Hematopoietic multipotent progenitor cell treated with erythropoietin and hydrocortisone succinate and interleukin-3 and kit ligand, for 6 days (in vitro differentiated cells): ENCODE data around the gene TTC28.

Experiments
- DNase-seq: peaks from one replicate; pipeline ENCODE4 v3.0.0-alpha.2; 2015

TTC28 gene

DNA sequence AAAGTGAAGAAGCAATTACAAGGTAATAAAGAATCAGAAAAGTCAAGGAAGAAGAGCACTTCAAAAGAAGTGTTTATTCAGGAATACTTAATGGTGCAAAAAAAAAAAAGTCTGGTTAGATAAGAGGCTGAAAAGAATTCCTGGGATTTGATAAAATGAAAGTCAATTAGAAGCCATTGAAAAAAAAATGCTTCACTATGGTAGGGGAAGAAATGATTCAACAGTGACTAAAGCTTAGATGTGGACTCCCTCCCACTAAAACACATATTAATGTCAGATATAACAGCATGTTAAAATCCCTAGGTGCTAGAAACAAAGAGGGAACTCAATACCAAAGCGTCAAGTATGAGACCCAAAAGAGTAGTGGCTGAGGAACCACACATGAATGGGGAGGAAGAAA lies 425.2 kb downstream of the TTC28 start:
- no peak for DNase-seq

DNA sequence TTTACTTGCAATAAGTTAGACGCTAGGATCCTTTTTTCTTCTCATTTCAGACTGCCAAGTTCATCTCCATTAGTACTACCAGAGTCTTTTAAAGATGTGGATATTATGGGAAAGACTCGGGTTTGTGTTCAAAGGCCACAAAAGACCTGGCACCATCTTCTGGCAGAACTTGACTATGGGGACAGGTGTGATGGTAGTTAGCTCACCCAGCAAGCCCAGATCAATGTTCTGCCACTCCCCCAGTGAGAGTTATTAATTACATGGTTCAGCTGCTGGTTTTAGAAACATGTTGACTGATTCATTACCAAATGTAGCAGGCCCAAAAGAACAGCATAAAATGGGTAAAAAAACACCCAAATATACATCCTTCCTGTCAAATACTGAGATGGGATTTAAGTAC lies 427.1 kb downstream of the TTC28 start:
- no peak for DNase-seq

DNA sequence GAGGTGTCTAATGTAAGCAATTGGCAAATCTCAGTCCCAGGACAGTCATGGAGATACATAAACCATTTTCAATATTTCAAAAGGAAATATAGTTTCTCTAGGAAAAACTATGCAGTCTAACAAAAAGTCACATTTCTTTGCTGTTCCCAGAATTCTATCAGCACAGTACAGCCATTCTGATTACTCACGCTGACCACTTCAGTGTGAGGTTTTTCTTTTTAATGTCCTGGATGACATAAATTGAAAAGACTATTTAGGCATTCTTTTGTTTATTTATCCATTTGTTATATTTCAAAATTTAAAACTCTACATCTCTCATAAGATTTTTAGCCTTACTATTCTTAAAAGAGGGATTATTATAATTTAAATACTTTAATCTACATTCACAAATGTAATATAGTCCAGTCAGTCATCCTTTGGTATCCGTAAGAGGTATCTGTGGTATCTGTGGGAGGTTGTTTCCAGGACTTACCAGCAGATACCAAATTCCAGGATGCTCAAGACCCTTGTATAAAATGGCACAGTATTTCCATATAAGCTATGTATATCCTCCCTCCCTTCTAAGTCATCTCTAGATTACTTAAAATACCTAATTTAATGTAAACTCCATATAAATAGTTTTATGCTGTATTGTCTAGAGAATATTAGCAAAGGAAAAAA lies 429.5 kb downstream of the TTC28 start:
- no peak for DNase-seq

DNA sequence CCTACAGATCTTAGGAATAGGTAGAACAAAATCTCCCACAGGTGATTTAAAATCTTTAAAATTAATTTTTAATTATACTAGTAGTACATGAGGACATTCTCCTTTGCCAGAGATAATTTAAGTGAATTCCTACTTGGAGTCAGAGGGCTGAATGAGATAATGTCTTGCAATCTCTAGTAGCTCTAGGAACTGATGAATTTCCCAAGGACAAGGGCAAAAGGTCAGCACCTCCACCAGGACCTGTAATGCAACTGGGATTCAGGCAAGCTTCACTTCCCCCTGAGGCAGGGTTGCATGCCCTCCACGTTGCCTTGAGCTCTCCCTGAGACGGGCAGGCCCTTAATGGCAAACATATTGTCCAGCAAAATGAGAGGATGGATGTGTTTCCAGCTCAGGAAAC lies 430.2 kb downstream of the TTC28 start:
- DNase-seq, result no peak

DNA sequence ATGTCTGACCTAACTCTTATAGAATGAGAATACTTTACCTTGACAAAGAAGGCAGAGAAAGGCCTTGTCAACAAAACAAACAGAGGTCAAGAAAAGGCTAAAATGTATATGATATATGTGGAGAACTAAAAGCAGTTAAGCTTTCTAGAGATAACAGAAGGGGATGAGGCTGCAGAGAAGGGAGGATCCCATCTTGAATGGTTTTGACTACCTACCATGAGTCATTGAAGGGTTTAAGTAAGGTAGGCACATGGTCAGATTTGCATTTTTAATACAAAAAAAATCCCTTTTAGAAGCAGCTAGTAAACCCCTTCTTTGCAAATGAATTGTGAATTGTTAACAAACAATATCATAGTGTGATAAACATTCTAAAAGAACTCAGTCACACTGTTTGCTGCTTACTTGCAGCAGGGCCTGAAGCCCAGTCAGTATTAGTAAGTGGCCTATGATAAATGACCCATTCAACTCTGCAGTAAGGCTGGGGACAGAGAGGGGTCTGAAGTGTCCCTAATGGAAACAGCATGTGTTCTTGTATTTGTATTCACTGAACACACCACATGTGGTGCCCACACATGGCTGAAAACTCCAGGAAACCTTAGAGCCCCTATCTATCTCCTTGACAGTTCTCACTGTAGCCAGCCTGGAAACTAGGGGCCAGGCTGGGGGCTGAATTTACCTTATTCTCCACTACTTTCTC lies 431.8 kb downstream of the TTC28 start:
- peak; percentile 22 for DNase-seq

DNA sequence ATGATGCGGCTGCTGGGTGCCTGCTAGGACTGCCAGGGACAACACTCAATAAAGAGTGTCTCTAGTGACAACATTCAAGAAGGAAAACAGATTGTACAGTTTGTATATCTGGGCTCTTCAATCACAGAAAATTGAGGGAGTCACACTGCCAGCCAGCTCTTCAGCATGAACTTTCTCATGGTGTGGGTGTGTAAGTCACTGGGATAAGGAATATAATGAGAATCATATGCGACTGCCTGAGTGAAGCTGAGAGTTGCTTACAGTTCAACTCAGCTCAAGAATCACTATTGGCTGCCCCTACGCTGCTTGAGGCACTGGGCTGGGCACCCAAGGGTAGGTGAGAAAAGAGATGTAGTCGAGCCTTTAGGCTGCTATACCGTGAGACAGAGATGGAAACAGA lies 432.5 kb downstream of the TTC28 start:
- DNase-seq, result no peak

DNA sequence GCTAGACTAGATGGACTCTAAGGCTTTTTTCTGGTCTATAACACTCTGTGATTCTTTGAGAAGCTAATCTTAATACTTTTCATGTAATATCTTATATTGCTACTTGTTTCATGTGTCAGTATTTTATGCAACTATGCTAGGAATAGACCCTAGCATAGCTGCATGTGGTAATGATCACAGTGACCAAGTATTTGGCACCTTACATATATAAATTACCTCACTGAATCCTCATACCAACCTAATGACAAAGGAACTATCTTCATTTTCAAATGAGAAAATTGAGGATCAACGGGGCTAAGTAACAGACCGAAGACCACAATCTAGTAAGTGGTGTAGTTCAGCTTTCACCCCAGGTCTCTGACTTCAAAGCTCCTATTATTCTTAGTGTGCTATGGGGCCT lies 433.2 kb downstream of the TTC28 start:
- DNase-seq, result no peak

DNA sequence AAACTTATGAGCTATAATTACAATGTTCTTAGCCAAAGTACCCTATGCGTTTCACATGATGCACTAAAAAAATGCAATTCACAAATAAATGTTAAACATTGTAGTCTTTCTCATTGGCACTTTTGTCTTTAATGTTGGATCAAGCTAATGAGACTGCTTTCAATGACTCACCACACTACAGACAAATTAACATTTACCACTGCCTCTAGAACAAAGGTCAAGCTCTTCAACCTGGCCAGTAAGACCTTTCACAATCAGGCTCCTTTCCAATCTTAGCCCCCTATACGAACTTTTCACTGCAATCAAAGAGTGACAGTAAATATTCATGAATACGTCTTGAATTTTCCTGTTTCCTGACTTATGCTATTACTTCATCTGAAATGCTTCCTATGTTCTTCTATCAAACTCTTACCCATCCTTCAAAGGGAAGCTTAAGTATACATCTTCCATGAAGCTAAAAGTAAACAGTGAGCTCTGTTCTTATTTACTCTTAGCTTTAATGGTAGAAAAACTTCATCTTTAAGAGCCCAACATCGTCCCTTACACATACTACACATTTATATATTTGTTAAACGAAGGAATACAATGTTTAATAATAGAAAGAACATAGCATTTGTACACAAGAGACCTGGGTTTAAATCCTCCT lies 433.9 kb downstream of the TTC28 start:
- DNase-seq, result no peak

DNA sequence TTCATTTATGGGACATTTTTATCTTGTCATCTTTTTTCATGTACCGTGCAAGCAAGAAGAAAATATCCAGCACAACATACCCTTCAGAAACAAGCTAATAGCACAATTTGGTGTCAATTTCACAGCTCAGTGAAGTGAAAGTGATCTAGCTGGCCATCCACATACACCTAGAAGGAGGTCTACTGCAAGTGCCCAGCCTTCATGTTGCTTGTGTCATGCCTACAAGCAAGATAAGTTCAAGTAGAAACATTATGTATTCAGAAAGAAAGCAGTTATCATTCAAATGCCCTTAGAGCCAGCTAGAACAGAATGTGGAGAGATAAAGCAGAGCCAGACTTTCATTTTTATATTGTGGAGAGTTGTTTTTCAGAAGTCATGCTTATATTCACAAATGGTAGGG lies 434.9 kb downstream of the TTC28 start:
- peak; percentile 53 for DNase-seq

DNA sequence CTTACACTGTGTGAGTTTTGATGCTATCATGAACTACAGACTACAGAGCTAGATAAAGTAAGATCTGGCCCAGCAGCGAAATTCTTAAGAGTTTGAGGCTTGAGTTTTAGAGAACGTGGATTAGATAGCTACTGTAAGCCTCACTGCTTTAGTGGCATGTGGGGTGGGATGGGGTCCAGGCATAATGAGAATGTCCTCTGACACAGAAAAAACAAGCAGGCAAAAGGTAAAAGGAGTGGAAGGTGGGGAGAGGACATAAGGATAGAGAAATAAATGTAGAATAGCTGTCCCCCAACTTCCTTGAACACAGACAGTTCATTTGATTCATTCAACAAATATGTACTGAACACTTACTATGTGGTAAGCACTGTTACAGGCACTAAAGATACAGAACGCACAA lies 436.1 kb downstream of the TTC28 start:
- peak; percentile 9 for DNase-seq

DNA sequence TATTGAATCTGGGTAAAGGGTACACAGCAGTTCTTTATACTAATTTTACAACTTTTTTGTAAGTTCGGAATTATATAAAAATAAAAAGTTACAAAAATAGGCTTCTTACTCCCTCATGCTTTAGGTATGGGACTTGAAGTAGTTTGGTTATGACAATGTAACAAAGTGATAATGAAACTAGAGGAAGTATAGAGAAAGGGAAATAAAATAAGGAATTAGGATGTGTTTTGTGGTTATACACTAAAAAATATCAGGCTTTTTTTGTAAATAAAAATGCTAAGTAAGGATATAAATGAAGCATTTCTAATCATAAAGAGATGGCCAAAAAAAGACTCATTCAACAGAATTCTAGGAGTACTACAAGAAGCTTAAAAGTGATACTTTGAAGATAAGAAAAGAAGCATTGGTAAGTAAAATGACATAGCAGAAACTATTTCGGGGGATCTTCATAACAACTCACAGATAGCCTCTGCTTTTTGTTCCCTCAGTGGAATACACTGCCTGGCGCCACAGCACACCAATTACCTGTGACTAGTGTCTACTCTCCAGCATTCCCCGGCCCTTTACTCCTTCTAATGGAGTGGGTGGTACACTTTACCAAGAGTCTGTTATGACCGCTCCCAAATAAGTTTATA lies 437.9 kb downstream of the TTC28 start:
- peak; percentile 42 for DNase-seq

DNA sequence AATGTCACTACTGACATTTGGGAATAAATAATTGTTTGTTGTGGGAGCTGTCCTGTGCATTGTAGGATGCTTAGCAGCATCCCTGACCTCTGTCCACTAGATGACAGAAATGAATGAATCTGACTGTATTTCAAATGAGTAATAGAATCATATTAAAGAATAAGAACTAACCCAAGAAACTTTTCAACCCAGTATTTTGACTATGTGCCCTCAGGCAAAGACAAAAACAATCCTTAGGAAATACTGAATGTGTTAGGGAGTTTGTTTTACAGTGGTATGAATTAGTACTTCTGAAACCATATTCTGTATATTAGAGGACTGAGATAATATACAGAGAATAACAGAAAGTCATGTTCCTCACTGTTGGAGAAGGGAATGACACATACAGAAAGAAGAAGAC lies 439.7 kb downstream of the TTC28 start:
- DNase-seq, result no peak

DNA sequence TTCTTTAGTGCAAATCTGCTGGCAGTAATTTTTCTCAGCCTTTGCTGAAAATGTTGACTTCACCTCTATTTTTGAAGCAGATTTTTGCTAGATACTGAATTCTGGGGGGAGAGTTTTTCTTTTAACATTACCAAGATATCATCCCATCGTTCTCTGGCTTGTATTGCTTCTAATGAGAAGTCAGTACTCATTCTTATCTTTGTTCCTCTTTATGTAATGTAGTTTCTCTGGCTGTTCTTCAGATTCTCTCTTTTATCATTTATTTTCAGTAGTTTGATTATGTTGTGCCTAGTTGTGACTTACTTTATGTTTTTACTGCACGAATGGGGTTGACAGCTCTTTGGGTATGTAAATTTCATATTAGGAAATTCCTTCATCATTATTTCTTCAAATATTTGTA lies 441.9 kb downstream of the TTC28 start:
- DNase-seq, result no peak

DNA sequence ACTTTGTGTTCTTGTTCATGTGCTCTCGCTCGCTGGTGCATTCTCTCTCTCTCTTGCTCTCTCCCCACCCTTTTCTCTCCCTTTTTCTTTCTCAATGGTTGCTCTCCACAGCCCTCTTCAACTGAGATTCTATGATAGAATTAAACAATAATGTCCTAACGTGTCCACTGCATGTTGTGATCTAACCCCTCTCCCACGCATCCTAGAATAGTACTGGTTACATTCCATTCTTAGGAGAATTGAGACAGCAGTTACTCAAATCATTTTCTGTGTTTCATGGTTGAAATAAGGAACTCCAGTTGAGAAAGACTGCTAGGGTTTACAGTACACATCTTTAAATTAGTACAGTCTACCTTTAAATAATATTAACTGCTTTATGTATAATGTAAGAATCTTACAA lies 442.5 kb downstream of the TTC28 start:
- no peak for DNase-seq

DNA sequence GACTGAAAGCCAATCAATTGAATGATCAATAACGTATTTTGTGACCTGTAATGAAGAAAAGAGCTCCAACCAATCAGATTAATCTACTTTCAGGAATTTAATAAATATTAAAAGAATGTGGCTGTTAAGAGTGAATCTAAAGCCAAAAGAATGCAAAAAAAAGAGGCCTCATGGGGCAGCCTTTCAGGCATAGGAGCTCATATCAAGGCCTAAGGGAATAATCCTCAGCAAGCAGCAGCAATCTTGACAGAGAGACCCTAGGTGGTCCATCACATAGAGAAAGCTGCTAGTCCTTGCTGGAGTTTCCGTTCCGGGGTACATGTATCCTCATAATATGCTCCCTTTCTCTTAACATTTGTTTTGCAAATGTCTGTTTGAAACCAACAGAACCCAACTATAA lies 447.4 kb downstream of the TTC28 start:
- DNase-seq, result no peak

DNA sequence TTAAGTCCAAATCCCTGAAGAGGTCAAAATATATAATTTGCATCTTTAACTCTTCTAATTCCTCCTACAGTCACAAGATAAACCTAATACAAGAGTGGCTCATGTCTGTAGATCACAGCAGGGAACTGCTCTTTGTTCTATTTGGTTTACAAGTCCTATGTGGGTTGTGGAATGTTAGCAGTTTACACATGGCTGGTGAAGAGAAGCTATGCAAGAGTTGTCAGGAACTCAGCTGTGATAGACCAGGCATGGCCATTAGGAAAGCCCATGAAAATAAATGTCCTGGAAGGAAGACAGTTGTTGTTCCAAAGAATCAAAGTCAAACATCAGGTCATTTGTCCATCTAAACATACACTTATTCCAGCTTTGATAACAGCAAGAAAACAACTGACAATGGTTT lies 448.2 kb downstream of the TTC28 start:
- no peak for DNase-seq

DNA sequence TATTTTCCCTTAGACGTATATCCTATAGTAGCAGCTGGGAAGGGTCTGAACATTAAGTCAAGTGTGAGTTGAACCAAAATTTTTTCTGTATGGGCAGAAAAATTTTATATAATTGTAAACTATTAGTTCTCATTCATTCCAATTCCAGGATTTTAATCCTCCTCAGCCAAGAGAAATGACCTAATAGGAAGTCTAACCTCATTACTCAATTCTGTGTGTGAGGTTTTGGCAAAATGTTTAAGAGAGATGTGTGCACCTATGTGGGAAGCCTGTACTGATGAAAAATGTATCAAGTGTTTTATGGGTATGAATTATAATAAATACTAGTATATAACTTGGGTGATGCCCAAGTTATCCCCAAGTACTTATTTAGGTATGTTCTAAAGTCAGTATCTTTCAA lies 449.0 kb downstream of the TTC28 start:
- no peak for DNase-seq

DNA sequence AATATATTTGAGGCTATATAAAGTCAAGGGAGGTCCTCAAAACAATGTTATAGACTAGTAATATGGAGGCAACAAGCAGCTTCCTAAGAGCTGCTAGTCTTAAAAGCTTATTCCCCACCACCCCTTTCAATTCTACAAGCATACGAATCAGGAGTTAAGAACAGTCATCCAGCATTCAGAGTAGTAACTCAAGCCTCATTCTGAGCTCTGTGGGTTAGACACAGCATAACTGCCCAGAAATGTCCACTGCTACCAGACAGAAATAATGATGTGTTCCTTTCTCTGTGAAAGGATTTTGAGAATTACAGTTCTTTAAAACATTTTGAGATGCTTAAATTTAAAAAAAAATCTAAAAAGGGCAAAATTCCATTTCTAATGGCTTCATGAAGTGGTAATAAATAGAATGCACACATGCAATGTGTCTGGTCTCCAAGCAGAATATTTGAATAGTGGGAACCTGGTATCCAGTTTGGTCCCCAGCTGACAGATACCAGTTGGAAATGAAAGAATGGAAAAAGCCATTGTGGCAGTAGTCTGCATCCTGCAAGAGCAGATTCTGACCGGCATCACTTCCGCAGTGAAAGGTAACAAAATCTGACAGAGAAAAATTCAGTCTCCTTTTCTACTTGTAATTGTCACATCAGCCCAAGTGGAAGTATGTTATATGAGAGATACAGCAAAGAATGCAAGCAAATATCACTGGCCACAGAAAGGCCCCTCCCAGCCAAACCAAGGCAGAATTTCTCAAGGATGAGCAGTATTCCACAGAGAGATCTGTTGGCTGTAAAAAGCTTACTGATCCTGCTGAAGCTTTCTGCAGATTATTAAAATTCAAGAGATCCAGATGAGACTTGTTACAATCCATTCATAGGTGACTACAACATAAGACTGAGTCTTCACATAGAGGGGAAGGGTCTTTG lies 449.8 kb downstream of the TTC28 start:
- no peak for DNase-seq

DNA sequence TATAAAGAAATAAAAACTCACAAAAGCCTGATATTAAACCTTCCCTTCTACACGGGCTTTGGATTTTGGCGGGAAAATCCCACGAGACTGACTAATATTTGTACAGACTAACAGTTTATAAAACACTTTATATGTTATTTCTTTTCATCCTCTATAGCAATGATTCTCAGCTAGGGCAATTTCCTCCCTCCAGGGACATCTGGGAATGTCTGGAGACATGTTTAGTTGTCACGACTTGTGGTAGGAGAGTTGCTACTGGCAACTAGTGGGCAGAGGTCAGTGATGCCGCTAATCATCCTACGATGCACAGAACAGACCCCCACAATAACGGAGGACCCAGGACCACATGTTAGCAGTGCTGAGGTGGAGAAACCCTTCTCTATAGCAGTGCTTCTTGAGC lies 455.8 kb downstream of the TTC28 start:
- DNase-seq, result no peak

DNA sequence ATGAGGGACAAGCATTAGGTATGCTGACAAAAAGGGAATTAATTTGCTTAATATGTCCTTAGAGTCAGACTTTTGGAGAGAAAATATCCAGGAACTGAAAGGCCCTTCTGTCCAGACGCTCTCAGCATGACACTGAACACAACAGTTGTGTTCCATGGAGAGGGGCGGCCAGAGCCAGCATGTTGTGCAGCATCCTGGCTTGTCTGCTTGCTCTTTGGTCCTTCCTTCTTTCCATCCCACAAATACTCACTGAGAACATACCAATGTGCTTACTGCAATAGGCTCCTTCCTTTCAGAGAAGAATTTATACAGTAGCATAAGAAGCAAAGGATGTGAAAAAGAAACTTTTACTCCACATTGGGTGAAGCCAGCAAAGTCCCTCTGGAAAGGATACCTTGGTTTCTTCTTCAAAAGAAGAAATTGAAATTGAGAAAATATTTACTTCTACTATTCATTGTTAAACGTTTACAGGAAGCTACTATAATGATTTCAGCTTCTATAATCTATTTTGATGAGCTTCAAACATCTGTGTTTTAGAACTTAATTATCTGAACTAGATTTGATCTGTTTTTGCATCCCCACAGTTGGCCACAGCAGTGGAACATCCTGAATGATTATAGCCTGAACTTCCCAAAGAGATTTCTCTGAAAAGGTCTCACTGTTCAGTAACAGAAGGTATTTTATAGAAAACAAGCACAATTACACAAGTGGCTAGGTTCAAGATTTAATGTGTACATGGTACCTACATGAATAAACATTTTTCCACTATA lies 456.5 kb downstream of the TTC28 start:
- no peak for DNase-seq

DNA sequence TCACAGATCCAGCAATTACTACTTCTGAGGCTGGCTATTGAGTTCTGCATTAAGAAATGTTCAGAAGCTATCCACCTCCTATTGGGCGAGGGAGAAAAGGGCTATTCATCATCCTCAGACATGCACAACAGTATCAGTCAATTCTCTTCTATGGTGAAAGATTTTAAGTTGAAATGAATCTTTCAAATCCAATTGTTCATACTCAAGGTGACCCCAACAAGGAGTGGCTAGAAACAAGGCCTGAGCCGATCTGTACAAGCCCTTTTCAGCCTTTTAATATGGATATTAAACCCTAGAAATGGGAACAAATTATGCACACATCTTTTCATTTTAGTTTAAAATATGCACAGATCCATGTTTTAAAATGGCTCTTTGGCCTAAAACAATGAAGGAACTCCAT lies 457.1 kb downstream of the TTC28 start:
- DNase-seq, result no peak

DNA sequence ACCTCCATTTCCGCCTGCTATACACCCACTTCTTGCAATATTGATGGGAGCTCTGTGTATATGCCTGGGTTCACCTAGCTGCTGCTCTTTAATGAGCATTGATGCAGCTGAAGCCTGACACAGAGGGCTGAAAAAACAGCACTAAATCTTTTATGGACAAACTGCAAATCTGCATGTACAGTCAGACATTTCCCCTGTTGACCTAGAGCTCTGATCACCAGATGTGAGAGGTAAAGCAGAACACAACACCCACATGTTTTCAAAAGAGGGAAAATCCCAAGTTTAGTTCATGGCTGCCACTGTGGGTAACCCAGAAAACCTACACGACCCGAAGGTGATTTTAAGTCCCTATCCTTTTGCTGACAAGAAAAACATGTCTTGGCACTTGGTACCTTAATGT lies 457.6 kb downstream of the TTC28 start:
- DNase-seq, result no peak
